Breast epithelium (tissue), 3 donors: ENCODE data around the gene PRMT9.

Source experiments
- CTCF ChIP-seq, 3 donors: fragments of 450-650 bp; IDR thresholded peaks; one replicate each; pipeline ENCODE4 v1.5.1; 2016 to 2017; ENCODE audit warnings: antibody characterized with exemption in 3 of 3, mild to moderate bottlenecking in 3 of 3, moderate library complexity in 3 of 3
- POLR2A ChIP-seq: fragments of 450-650 bp; IDR thresholded peaks from one replicate; pipeline ENCODE4 v1.6.1; 2016; ENCODE audit warnings: antibody characterized with exemption, mild to moderate bottlenecking, moderate library complexity
- POLR2AphosphoS5 ChIP-seq, 3 donors: sonication (generic); formaldehyde crosslinking; IDR thresholded peaks; one replicate each; pipeline ENCODE4 v1.6.1; 2017; ENCODE audit warnings: antibody characterized with exemption in 3 of 3

GRCh38 chr4:147607471-147607870 lies 76.5 kb downstream of the PRMT9 start:
- no peak for TF ChIP-seq POLR2A
- no peak for TF ChIP-seq CTCF (IDR thresholded peaks at IDR 0.05)
- TF ChIP-seq POLR2AphosphoS5 (IDR thresholded peaks at IDR 0.05) = no peak
